GM19397 (cell line): Measurements from ENCODE around the gene PEMT.

Source experiments
- ATAC-seq: cut with Tn5 transposase; IDR thresholded peaks from one replicate; pipeline ENCODE4 v1.9.1; 2021; ENCODE audit warnings: mild to moderate bottlenecking, moderate library complexity; ENCODE audit not compliant: unreplicated experiment

PEMT gene

DNA sequence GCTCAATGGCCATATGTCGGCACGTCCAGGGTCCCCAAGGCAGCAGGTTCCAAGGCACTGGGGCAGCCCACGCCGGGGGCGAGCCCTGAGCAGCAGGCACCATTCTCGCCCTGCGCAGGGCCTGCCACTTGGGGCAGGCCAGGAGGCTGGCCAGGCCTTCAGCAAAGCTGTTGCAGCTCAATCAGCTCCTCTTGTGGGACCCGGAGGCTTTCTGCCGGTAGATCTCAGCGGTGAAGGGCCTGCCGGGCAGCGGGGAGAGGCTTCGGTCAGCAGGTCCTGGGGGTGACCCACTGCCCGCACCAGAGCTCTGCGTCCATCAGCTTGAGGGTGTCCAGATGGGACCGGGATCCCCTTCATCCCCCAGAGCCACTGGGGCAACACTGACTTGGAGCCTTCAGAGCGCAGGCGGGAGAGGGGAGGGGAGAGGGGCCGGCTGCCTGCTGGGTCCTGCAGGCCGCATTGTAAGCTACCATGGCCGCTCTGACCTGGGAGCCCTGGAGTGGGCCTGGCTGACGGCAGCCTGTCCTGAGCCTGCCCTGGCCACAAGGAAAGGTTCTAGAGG, 85.8 kb downstream of the PEMT start:
- ATAC-seq = no peak

DNA sequence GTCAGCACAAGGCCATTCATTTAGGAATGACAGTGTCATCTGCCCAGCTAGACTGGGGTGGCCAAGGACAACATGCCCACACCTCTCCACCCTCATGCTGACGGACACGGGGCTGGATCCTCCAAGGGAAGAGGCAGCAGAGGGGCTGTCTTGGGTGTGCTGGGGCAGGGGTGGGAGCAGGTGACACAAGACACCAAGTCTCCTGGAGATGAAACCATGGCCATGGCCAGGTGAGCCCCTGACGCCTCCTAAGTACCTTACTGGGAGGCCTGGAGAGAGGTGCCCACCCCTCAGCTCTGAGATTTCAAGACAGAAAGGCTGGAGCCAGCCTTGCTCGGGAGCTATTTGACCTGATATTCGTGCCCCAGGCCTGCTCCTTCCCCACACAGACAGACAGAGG, 86.4 kb downstream of the PEMT start:
- no peak for ATAC-seq

DNA sequence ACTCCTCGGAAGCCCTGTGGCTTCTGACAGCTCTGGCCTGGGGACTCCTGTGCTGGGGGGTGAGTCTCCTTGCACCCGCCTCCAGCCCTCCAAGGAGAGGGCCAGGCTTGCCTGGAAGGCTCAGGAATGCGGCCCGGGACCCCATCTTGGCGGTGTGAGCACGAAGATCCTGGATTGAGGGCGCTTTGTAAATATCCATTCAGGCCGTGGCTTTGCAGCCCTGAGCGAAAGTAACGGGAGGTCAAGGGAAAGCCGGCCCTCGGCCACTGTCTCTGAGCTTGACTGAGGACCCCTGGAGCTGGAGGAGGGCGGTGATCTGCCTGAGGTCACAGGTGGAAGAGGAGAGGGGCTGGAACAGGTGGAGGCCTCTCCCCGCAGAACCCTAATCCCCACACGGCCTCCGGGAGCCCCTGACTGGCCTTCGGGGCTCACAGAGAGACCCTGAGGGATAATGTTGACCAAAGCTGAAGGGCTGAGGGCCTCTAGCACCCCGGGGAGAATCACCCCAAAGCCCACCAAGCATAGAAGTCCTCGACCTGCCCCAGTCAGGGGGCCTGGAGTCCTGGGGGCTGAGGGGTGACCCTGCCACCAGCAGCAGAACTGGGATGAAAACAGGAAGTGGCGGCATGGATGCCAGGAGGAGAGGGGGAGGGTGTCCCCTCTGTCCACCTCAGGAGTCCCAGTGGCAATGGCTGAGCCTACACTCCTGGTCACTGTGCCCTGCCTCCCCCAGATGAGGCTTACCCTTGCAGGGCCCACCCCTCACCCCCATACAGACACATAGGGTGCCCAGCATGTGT, 87.0 kb downstream of the PEMT start:
- ATAC-seq = no peak

DNA sequence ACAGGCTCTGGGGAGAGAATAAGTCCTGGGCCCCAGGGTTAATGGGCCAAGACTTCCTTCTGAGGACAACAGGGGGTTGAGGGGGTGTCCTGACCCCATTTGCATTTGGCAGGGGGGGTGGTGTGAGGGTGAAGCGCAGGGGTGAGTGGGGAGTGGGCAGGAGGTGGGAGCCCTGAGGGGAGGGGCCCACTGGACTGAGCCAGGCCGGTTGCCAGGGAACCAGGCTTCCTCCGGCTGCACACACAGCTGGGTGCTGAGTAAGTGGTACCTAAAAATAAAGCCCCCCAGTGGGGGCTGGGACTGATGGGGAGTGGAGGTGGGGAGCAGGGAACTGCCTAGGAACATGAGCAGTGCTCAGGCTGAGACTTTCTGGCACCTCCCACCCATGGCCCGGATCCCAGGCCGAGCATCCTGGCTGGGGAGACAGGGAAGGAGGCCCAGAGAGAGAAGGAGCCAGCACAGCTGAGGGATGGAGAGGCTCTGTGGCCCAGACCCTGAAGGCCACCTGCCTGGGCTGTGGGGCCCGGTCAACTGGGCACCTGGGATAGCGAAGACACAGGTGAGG, 87.9 kb downstream of the PEMT start:
- no peak for ATAC-seq

DNA sequence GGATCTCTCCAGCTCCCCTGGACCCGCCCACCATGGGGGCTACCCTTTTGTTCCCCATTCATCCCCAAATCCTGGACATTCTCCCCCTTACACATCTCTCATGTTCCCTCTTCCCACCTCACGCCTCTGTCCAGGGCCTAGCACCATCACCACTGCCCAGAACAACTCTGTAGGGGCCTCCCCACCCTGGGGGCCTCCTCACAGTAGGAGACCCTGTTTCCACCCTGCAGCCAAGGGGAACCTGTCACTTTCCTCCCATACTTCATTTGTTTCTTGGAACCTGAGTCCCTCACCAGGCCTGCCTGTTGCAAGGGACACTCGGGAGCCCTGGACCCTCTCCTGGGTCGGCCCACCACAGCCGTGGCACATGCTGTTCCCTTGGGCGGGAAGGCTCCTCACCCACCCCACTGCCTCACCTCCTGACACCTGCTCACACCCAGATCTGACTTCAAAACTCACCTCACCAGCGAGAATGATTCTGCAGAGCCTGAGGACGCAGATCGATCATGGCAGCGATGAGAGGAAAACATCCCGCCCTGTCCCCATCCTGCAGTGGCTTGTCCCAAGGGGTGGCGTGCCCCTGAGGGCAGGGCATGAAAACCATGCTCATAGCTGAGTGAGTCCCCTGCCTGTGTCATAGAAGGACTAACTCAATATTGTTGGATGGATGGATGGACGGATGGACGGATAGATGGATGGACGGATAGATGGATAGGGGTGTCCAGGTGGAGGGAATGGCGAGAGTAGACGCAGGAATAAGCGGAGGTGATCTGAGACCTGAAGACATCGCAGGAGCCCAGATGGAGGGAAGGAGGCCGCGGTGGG, 88.6 kb downstream of the PEMT start:
- ATAC-seq = no peak

DNA sequence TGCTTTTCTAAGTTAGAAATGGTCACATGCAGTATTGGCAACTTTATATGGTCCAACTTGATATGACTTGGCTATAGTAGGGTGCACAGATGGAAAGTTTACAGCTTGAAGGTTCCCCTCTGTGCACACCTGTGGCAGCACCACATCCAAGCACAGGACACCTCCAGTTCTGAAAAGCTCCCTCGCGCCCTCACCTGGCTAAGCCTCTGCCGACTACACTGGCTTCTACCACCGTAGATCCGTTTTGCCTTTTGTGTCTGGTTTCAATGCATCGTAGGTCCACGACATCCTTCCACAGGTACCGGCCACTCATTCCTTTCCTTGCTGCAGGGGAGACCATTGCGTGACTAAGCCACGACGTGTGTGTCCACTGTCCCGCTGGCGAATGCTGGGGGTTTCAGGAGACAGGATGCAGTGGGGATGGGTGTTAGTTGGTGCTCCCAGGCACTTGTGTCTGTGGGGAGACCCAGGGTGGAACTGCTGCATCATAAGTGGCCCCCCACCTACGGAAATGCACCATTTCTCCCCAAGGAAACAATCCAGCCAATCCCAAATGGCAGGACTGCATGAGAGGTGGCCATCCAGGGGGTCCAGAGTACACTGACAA, 90.4 kb downstream of the PEMT start:
- no peak for ATAC-seq

DNA sequence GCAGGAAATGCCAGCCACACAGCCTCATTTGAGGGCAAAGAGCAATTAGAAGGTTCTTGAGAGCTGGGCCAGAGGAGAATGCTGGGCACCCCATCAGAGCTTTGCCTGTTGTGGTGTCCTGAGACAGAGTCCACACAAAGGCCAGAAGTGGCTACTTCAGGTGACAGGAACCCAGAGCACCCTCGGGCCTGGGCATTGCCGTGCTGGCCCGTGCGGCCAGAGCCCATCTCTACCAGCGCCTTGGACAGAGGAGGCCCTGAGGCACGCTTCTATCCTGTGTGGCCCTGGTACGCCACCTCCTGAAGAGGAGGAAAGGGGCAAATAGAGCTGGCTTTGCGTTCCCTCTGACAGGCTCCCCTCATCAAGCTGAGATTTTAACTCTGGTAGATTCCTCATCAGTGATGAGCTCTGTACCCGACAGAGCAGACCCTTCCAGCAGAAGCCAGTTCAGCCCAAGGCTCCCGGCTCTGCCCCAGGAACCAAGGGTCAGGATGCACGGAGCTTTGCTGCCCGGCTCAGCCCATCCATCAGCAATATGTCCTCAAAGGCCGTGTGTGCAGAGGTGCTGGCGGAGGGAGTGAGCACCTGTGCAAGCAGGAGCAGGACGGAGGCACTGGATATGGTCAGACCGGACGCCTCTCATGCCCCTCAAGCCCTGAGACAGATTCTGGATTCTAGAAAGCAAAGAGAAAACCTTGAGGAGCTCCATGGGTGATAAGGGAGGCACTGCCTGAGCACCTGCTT, 91.9 kb downstream of the PEMT start:
- no peak for ATAC-seq

DNA sequence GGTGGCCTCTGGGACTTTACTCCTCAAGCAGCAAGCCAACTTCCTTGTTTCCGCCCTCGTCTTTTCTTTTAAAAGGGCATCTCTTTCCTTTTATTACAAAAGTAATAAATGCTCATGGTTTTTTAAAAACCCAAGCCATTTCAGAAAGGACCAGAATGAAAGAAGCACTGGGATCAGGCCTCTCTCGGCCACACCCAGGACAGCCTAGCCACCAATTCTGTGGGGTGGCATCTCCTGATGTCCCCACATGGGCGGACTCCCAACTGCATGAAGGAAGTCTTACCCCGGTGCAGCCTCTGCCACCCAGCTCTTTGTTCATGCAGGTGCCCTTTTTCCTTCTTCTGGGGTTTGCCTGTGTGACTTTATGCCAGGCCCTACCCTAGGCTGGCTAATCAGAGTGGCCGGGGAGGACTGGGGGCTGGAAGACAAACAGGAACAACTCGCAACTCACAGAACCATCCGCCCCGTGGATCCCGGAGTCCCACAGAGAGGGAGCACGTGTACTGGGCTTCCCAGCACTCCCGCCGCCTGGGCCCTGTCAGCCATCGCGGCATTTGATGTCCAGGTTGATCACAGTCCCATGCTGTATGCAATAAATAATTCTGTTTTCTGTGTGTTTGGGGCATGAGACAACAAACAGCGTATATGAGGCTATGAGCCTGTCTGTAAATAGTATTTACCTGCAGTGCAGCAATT, 92.8 kb downstream of the PEMT start:
- ATAC-seq = no peak

DNA sequence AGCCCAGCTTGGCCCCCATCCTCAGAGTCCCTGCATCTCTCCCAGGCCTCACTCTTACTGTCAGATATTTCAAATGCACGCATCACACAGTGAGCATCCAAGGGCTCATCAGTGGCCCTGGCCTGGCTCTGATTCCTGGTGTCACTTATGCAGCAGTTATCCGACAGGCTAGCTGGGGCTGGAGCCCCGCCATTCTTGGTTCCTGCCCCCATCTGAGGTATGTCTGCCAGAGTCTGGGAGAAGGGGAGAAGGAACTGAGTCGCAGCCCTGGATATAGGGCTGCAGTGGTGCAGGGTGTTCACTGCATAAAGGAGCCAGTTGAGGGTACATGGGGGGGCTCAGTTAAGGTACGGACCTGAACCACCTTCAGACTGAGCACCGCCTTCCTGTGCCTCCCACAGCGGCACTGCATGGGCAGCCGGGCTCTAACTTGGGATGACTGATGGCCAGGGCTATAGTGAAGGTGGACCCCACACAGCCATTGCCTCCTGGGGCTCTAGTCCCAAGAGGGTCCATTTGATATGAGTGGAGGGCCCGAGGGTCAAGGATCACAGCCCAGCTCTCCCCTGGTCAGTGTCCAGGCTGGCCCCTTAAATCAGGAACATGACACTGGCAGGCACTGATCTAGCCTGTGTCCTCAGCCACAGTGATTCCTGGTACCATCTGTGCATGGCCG, 93.5 kb downstream of the PEMT start:
- no peak for ATAC-seq

DNA sequence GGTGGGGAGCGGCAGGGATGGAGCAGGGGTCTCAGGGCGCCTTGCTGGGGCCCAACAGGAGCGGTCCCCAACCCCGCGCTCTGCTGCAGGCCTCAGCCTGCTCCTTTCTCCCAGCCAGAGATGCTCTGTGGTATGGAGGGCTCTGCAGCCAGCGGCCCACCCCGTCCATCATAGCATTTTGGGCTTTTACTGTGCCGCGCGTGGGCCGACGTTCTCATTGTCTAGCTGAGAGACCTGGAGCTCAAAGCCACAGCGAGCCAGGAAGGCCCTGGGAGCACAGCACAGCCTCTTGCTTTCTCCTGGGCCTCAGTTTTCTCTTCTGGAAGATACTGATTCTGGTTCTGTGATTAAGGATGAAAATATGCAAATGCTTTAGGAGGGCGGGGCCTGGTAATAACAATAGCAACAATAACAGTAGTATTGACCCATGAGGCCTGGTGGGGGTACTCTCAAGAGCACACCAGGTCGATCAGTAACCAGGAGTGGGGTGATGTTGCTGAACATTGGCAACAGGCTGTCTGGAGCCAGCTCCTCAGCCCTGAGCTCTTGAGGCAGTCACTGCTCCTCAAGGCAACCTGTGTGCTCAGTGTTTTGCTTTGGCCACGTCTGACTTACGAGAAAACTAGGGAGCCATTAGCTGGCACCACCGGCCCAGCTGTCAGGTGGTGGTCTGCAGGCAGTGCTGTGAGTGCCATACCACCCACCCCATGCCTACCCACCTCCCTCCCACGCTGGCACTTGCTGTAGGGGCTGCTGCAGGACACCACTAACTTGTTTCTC, 94.3 kb downstream of the PEMT start:
- no peak for ATAC-seq

DNA sequence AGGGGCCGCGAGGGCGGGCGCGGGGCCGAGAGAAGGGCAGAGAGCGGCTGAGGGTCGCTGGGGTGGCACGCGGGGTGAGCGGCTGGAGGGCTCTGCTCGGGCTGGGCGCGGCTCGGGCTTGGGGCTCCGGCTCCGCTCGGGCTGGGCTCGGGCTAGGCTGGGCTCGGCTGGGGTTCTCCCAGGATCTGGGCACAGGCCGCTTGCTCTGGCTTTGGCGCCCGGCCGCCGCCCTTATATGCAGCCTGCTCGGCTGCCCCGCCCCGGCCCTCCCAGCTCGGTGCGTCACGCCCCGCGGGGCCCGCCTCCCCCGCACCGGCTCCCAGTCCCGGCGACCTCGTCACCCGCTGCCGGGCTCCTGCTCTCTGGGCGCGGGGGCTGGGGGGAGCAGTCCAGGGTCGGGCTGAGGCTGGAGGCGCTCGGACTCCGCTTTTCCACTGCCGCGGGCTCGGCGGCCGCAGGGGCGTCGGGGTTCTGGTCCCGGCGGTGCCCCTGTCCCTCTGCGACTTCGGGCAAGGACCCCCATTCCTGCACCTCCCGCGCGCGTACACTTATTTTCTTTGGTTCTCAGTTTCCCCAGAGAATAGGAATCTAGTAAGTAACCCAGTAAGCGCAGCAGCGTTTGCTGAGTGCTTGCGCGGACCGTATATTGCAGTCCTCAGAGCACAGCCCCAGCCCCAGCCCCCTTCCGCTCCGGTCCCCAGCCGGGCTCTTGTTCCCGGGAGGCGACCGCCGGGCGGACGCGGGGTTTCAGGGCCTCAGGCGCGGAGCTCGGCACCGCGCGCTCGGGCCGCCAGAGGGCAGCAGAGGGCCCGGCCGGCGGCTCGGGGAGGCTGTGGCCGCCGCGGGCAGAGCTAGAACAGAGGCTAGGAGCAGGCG, 95.1 kb downstream of the PEMT start, which contains the start of gene RASD1:
Gene RASD1 (minus strand): TSS at position 207 of the 876 bp plus-strand sequence. CDS start 214 bp downstream, outside the sequence.
- ATAC-seq = peak; percentile 67

DNA sequence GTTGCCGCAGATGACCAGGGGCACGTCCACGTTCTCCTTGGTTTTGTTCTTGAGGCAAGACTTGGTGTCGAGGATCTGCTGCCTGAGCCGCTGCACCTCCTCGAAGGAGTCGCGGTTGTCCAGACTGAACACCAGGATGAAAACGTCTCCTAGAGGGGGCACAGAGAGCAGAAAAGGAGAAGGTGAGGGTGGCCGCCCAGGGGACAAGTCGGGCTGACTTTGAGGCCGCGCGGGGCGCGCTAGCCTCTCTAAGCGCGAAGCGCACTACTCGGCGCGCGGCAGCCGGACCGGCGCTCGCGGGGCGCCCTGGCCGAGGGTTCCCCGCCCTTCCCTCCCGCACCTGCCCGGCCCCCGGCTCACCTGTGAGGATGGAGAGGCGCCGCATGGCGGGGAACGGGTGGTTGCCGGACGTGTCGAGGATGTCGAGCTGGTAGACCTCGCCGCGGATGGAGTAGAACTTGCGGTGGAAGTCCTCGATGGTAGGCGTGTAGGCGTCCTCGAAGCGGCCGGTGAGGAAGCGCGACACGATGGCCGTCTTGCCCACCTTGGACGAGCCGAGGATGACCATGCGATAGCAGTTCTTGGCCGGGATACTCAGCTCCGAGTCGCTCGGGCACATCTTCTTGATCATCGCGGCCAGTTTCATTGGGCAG, 95.8 kb downstream of the PEMT start:
- ATAC-seq = no peak

DNA sequence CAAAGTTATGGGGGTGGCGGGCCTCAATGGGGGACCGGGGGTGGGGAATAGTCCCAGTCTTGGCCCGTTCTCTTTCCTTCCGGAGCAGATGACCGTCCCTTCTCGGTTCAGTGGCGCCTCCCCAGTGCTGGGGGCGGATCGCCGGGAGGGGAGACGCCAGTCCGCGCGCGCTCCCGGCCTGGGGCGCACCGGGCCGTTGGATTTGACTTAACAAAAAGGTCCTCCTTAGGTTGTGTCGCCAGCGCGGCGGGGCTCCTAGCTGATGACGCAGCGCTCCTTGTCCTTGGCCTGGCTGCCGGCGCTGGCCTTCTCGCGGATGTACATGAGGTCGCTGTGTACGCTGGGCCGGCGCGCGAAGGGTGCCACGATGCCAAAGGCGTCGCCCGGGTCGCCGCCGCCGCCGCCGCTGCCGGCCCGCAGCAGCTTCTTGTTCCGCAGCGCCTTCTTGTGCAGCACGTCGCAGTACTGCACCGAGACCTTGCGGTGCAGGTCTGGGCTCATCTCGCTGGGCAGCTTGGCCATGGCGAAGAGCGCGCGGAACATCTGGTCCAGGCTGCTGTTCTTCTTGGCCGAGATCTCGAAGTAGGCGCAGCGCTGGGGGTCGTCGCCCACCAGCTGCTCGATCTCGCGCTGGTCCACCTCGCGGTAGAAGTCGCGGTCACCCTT, 96.5 kb downstream of the PEMT start:
- no peak for ATAC-seq

DNA sequence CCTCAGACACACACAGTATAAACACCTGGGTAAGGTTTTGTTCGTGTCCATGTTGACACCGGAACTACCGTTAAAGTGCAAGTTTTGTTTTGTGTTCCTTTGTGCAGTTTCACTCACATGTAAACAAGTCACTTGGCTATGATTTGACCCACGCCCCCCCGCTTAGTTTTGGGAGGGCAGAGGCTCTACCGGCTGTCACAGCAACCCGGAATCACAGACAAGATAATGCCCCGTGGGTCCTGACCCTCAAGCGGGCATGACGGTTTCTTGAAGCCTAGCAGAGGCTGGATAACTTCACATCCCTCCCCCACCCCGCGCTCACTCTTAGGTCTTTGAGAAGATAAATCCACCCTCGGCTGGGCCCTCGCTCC, 97.0 kb downstream of the PEMT start:
- ATAC-seq = no peak

DNA sequence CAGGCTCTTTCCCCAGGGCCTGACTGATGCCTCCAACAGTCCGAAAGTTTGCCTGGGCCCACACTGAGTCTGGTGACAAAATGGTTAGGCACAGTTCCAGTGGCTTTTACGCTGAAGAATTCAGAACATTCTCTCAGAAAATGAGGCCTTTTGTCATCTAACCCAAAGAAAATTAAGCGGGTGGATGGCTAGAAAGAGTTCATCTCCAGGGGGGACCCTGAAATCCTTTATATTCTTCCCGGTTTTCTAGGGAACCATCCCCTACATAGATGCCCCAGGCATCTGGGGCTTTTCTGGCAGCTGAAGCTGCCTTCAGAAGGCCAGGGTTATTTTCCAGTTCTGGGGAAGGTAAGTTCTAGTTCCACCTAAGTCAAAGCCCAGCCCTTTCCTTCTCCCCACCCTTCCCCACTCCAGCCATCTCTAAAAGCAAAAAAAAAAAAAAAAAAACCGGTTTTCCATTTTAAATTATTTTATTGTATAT, 97.5 kb downstream of the PEMT start:
- ATAC-seq = no peak

DNA sequence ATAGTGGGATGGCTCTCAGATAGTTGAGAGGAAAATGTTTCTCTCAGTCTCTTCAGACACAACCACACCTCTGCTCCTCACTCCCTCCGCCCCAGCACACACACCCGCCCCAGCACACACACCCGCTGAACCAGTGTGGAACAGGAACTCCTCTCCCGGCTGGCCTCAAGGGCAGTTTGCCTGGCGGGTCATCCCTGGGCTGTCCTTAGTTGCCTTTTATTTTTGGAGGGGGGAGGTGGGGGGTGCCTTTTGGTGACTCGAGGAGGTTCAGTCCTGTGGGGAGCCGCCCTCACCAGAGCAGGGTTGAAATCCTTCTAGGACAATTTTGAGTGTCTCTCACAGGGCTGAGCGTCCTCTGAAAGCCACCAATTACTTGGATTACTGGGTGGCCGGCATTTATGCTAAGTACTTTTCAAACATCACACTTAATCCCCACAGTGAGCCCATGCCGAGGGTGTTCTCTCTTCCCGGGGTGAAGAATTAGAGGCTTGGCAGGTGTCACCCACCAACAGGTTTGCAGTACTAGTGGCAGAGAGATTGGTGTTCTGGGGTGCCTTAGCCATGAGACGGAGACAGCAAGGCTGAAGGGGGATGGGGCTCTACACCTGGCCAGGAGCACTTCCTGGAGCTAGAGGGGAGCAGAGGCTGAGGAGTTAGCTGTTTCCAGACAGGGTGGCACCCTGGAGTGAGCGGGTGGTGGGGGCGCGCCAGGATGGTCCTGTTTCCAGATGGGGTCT, 98.1 kb downstream of the PEMT start:
- ATAC-seq = no peak
